HuH-7 (cell line): ENCODE measurements around the gene KCNQ2.

Source experiments
- DNase-seq: peaks from one replicate; pipeline ENCODE4 v3.0.0; 2011; ENCODE audit warnings: low spot score

The KCNQ2 gene

DNA sequence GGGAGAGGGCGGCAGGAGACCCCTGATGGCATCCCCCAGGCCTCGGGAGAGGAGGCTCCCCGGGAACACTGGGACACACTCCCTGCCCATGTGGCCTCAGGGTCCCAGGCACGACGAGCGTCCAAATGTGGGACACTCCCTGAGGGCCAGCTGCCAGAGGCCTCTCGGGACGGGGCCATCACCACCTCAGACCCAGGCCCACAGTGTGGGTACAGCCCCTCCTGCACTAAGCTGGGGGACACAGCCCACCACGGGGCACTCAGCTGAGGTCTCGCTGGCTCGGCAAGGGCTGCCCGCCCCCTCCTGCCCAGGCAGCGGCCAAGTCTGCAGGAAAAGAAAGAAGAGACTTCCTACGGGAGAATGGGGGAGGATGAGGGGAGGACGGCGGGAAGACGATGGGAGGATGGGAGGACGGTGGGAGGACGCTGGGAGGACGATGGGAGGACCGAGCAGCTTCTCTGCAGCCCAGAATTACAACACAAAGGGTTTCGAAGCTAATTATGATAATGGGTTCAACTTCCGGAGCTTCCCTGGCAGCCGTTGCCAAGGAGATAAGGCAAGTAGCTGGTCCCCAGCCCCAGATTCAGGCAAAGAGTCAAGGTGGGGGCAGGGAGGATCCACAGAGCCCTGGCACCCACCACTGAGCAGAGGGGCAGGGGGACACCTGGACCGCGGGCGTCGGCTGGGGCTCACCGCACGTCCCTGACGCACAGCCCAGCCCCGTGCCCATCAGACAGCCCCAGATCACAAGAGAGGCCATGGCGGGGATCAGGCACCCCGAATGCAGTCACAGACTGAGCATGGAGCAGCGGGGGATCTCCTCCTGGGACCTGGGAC, 17.5 kb downstream of the KCNQ2 start:
- no peak for DNase-seq

DNA sequence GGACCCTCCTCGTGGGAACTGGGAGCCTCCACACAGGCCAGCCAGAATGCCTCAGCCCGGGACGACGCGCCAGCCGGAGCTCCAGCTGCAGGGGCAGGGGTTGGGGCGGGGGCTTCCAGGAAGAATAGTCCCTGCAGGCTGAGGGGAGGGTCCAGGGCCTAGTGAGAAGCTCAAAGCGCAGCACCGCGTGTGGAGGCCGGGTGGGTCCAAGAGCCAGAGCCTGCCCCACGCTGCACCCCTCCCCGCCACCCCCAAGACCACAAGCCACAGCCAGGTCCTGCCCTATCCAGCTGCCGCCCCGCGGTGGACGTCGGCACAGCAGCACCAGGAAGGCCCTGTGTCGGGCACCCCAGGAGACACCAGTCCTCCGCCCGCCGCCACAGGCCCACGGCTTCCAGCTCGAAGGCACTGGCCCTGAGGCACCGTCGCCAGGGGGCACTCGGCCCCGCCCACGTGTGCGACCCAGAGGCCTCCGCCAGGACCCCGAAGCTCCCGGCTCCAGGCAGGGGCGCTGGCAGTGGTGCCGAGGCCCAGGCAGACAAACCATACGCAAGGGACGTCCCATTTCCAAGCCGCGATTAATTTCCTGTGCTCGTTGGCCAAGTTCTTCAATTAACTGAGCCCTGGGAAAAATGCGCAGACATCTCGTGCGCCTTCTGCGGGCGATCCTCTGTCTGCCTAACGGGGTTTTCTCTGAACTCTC, 19.5 kb downstream of the KCNQ2 start:
- peak; percentile 69 for DNase-seq

DNA sequence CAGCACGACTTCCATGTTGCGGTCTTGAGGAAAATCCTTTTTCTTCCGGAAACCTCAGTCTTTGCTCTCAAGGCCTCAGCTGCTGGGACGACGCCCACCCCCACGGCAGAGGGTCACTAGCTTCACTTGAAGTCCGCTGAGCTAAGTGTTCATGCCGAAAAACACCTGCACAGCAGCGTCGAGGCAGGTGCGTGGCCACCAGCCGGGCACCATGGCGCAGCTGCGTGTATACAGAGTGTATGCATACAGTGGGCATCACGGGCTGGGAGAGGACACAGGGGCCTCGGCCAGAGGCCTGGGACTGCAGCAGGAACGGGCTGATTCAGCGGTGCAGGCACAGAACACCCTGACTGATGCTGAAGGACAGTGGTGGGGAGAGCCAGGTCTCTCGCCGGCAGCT, 20.1 kb downstream of the KCNQ2 start:
- DNase-seq: no peak

DNA sequence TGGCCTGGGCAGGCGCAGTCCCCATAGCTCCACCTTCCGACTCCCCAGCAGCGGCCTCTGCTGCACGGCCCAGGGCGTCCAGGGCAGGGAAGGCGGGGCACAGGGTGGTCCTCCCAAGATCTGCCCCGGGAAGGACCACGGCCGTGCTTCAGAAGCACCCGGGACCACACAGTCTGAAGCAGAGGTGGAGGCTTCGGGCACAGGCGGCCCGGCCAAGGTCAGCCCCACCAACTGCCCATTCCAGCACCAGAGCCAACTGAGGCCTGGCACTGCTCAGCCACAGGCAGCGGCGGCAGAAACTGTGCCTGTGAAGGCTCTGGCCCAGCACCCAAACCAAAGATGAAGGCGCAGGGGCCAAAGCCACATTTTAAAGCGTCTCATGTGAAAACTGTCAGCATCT, 20.6 kb downstream of the KCNQ2 start:
- DNase-seq: no peak

DNA sequence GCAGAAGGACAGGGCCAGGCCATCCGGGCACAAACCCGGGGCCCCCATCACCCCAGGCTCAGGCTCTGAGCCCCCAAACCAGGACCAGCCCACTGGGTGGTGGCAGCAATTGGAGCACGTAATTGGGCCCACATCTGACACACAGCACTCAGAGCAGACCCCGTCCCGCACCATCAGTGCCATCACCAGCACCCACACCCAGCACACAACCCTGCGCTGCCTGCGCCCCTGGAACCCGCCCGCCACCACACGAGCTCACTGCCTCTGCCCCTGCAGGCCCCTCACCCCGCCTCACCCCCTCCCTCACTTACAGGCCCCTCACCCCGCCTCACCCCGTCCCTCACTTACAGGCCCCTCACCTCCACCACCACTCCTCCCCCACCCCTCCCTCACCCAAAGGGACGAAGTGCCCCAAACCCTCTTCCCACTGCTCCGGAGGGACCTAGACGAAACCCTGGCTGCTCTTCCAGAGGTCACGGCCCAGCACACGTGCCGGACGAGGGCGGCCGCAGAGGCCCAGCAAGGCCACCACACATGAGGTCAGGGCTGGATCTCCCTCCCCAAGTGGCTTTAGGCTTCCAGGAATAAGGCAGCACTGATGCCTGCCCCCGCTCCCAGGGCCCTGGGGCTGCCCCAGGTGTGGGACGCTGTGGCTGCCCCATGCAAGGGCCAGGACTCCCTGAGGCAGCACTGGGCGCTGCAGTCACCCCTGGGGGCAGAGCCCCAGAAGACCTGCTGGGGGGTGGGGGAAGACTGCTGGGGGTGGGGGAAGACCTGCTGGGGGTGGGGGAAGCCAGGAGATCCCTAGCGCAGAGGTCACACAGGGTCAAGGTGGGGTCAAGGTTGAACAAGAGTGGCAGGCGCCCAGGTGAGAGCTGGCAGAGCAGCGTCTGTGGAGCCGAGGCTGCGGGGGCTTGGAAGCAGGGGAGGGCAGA, 22.4 kb downstream of the KCNQ2 start:
- peak; percentile 70 for DNase-seq

DNA sequence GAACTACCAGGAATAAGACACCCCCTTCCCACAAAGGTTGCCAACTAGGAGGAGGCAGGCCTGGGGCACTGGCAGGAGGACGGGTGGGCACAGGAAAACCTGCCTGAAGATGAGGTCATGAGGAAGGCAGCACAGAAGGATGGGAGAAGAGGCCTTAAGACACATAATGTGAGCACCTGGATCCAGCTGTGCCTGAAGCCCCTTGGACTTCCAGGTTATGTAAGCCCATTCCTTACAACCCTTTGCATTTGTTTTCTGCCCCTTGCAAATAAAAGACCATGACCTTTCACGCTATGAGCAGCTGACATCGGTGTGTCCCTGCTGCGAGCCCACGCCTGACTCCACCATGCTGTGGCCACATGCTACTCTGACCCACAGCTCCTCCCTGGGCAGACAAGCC, 23.4 kb downstream of the KCNQ2 start:
- no peak for DNase-seq

DNA sequence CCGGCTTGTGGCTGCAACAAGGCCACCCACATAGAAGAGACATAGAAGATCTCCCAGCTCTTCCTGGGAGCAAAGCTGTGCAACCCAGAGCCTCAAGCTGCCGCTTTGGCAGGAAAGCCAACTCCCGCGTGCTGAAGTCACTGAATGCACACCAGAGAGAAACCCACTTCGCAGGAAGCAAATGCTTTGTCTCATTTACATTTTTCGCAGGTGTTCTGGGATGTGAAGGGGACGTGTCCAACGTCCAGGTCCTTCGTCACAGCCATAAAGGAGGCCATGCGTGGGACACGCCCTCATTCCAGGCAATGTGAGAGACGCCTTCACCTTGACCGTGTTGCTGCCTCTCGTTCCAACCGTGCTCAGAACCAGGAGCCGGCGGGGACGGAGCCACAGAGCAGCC, 24.4 kb downstream of the KCNQ2 start:
- no peak for DNase-seq

DNA sequence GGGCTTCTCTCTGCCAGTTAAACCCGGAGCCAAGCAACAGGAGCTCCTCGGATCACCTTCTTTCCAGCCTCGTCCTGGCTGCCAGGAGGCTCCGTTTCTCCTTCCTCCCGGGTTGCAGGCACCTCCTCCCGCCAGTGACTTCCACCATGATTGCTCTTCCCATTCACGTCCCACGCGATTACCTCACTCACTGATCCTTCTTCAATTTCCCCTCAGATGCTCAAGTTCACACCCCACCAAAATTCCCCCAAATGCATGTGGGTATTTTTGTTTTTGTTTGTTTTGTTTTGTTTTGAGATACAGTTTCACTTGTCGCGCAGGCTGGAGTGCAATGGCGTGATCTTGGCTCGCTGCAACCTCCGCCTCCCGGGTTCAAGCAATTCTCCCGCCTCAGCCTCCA, 25.1 kb downstream of the KCNQ2 start:
- no peak for DNase-seq

DNA sequence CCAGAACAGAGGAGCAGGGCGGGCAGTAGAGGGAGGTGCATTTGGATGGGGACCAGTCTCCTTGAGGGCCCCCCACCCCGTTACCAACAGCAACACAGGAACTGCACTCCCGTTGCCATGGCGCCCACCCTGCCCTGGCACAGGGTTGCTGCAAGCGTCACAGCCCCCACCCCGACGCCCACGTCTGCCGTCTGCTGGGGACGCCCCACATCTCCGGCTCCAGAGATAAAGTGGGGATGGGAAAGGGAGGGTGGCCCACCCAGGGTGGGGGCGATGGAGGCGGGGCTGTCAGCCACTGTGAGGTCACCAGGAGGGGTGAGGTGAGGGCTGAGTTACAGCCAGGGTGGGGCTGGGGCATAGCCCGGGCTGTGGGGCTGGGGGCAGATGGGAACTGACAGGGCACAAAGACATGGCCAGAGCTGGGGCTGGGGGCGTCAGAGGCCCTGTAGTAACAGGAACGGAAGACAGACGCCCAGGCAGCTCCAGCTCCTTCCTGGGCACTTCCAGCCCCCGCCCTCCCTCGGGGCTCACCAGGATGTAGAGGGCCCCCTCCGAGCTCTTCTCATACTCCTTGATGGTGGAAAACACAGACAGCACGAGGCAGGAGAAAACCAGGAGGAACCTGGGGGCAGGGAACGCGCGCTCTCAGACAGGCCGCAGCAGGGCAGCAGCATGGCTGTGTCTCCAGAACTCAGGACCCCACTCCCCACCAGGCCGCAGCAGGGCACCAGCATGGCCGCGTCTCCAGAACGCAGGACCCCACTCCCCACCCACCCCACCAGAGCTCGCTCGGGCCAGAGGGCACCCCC, 26.0 kb downstream of the KCNQ2 start:
- no peak for DNase-seq

DNA sequence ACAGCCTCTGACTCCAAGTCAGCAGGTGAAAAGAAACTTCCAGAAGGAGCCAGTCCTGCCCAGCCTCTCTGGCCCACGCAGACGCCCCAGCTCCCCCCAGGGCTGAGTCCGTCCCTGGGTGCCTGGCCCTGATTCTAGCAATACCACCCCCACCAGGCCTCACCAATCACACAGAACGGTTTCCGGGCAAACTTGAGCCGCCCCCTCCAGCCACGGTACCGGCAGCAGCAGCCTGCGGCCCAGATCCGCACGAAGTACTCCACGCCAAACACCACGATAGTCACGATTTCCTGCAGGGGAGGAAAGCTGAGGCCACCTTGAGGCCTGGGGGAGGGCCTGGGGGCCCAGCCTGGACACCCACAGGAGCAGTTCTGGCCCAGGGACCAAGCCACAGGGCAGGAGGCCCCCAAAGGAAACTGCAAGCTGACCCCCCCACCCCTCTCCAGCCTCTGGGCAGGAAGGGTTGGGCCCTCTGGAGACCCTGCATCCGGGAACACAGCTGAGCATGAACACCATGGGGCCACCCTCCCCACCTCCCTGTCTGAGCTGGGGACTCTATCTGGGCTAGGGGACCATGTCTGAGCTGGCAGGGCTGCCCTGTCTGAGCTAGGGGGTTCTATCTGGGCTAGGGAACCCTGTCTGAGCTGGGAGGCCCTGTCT, 27.2 kb downstream of the KCNQ2 start:
- DNase-seq: no peak

DNA sequence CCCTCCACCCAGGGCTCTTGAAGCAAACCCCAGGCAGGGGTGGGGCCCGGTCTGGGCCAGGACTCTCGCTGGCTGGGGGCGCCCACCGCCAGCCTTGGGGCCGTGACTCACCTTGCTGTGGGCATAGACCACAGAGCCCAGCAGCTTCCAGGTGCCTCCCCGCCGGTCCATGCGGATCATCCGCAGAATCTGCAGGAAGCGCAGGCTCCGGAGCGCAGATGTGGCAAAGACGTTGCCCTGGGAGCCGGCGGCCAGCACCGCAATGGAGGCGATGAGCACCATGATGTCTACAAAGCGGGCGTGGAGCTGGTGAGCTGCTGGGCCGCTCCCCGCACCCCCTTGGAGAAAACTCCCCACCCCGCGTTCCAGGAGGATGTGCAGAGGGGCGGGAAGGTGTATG, 27.9 kb downstream of the KCNQ2 start:
- DNase-seq: no peak

DNA sequence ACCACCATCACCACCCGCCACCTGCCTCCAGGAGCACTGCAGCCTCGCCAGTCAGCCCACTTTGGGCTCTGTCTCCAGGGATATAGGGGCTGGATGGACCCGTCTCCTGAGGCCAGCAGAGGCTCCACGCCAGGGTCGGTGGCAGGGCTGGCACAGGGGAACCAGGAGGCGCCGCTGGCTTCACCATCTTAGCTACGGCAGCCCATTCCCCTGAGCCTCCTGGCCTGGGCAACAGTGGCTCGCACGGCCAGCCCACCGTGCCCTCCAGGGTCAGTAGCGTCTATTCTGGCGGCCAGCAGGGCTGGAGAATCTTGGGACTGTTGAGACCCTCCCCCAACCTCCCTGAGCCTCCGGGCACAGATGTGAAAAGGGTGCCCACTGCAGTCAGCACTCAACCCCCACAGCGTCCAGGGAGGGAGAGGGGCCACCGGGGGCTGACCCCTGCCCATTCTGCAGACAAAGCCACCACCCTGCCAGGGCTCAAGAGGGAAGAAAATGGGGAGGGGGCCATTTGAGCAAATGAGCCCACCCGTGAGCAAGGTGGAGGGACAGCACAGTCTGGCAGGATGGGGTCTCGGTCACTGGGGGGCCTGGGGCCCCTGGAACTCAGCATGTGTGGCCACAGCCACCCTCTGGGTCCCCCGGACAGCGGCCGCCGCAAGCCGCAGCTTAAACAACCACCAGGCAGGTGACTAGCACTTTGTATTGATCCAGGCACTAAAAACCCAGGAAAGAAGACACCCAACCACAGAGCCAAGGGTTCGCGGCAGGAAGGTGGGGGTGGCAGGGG, 28.7 kb downstream of the KCNQ2 start:
- DNase-seq: no peak

DNA sequence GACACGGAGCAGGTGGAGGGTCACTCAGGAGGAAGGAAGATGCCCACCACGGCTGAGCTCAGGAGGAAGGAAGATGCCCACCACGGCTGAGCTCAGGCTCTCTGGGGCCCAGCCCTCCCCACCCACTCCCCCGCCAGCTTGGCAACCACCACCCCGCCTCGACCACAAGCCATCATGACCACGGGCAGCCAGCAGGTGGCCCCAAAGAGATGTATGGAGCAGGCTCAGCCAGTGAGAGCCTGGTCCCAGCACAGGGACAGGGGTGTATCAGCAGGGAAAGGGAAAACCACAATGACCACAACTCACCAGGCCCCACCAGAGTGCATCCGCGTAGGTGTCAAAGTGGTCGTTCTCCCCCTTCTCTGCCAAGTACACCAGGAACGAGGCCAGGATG, 30.4 kb downstream of the KCNQ2 start:
- peak; percentile 98 for DNase-seq

DNA sequence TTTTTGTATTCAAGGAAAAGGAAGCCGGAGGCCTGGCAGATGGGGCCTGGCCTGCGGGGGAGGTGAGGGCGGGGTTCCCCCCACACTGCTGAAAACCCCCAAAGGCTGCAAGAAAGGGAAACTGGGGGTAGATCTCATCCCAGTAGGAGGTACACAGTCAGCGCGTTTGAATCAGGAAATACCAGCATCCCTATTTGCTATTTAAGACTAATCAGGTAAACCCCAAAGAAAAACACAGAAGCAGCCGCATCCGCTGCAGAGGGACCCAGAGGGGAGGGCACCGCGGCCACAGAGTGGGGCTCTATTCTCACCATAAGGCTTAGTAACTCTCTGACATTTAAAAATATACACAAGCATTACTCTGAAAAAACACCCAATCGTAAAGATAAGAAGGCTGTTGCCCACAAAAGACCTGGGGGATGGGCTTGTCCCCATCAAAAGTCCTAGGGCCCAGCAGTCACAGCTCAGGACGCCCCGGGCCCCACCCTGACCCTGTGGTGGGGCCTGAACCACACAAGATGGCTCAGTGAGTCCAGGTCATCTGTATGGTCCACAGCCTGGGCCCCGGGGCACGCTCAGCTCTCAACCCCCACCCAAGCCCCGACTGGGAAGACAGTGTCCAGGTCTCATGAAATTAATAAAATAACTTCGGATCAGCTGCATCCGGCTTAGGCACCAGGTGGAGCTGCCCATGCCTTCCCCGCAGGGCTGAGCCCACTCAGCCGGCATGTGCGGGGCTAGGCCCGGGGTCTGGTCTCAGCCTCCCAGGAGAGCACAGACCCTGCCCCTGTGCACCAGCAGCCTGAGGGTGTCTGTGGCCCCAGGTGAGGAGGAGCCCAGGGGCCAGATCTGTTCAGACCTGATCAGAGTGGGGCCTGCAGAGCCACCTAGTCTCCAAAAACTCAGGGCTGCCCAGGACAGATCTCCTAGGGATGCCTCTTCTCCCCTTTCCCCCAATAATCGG, 31.0 kb downstream of the KCNQ2 start:
- DNase-seq: no peak

DNA sequence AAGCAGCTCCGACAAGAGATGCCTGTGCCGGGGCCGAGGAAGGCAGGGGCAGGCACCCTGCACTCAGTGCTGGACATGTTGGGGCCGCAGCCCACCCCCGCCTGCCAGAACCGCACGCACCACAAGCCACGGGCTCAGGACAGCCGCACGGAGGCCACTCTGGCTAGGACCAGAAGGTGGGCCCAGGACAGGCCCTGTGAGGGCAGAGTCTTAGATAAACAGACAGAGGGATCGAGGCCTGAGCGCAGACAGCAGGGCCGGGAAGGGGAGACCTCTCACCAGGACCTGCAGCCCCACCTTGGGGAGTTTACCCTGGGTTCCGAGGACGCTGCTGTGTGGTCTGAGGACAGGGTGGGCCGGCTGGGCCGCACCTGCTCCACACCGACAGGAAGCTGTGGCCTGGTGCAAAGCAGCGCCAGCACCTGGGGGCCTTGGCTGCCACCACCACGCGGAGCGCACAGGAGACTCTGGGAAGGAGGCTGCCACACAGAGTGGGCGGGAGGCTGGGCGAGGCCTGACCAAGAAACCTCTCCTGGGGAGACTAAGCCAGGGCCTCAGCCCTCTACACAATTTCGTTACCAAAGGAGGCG, 32.0 kb downstream of the KCNQ2 start:
- no peak for DNase-seq

DNA sequence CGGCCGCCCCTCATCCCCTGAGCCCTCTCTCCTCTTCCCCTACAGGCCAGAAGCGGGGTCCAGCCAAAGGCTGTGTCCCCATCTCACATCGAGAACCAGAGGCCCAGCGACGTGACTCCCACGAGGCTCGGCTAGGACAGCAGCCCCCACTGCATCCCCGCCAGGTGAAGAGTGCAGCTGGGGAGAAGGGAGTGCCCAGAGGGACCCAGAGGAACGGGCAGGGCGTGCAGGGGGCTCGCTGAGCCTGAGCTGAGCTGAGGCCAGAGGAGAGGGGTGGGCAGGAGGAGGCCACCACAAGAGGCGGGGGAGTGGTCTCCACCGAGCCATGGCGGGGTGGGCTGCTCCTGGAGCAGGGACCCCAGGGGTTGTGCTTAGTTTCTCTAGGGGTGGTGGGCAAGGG, 32.6 kb downstream of the KCNQ2 start:
- no peak for DNase-seq

DNA sequence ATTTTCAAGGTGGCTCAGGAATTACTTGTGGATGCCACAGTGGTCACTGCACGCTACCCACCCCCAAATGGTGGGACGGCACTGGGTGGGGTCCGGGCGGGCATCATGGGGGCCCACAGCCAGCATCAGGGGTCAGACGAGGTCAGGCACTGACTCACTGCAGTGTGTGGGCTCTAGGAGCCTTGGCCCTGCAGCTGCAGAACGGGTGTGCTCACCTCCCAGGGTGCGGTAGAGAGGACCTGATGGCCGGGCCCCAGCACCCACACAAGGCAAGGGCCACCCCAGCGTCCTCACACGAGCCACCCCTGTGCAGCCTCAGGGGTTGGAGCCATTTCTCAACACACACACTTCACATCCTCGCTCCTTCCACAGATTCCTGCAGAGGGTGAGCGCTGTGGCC, 34.3 kb downstream of the KCNQ2 start:
- DNase-seq: no peak

DNA sequence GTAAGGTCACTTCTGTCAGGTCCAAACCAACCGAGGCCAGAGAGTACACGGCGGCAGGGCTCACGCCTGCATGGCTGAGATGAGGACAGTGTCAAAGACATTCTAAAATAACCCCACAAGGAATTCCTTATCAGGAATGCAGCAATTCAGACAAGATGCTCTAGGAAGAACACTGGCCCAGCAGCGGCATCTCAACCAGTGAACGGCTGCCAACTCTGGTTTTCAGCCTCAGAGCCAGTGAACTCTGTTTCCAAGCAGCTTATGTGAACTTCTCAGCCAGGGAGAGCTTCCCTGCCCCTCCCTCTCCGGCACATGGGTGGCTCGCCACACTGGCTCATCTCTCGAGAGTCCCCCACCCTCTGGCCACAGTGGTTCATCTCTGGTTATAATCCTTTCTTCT, 36.9 kb downstream of the KCNQ2 start:
- no peak for DNase-seq
